K562 (cell line): ENCODE results near the gene AQP4. TPM values are rescaled to one million over a fixed set of nuclear protein-coding genes. Genes with fewer than 3 reads are reported as not detected.

Source experiments
- ELF4 ChIP-seq: fragments of 450-650 bp; formaldehyde crosslinking; IDR thresholded peaks from 2 replicates; pipeline ENCODE4 v1.4.0; 2022; ENCODE audit warnings: missing genetic modification characterization
- GATA2 ChIP-seq: sonication (generic); formaldehyde crosslinking; IDR thresholded peaks from 2 replicates; pipeline ENCODE4 v1.4.0; 2020; ENCODE audit warnings: mild to moderate bottlenecking, missing genetic modification reagents
- PHF8 ChIP-seq: fragments of 200-600 bp; sonication (generic); IDR thresholded peaks from 2 replicates; pipeline ENCODE4 v1.6.1; 2012; ENCODE audit warnings: mixed run types, mild to moderate bottlenecking, inconsistent platforms, low read length, moderate library complexity, borderline replicate concordance
- RAD51 ChIP-seq: fragments of 450-650 bp; IDR thresholded peaks from 2 replicates; pipeline ENCODE4 v1.7.1; 2016; ENCODE audit warnings: low read depth, mild to moderate bottlenecking, borderline replicate concordance
- TCF7L2 ChIP-seq: fragments of 150-350 bp; IDR thresholded peaks from 2 replicates; pipeline ENCODE4 v1.6.1; 2016; ENCODE audit warnings: low read depth, mild to moderate bottlenecking, low read length, moderate library complexity
- TSHZ1 ChIP-seq: fragments of 250-450 bp; sonication (Bioruptor Pico); IDR thresholded peaks from 2 replicates; pipeline ENCODE4 v1.4.0; 2020; ENCODE audit warnings: mild to moderate bottlenecking, moderate library complexity
- ZNF282 ChIP-seq: sonication (generic); formaldehyde crosslinking; IDR thresholded peaks from 2 replicates; pipeline ENCODE4 v1.8.1; 2023; ENCODE audit warnings: missing genetic modification reagents
- ZNF398 ChIP-seq: fragments of 250-450 bp; sonication (Bioruptor Pico); IDR thresholded peaks from 2 replicates; pipeline ENCODE4 v1.8.0; 2021; ENCODE audit warnings: moderate library complexity, mild to moderate bottlenecking, inconsistent platforms
- polyA plus RNA-seq, 8 experiments: library from polyadenylated mRNA; depleted of rRNA in 4 of 8; stranded (reverse) in 5 of 8; unstranded in 3 of 8; fragments of >200 nt; fragmentation: Nextera tagmentation in 2 of 8; fragmentation: Illumina TruSeq in 1 of 8; extraction: Ambion mirVana in 2 of 8; extraction: Trizol in 1 of 8; gene quantifications; 2 replicates each; pipeline versions ENCODE4 v1.2.1 to v1.2.3, GENCODE V29; 2011 to 2014; ENCODE audit warnings: inconsistent platforms in 1 of 8, missing spikeins in 1 of 8
- total RNA-seq, 7 experiments: library from RNA; depleted of rRNA in 6 of 7; stranded (reverse); fragments of >200 nt in 6 of 7; fragmentation: Illumina TruSeq in 2 of 7; extraction: Trizol in 2 of 7; gene quantifications; 2 replicates each; pipeline versions ENCODE4 v1.2.1 to v1.2.3, GENCODE V29; 2011 to 2021; ENCODE audit warnings: low replicate concordance in 1 of 7
- TF ChIP-seq, protein P1 (sequence below): fragments of 250-450 bp; sonication (Bioruptor Pico); IDR thresholded peaks from 2 replicates; pipeline ENCODE4 v1.8.0; 2021; ENCODE audit warnings: mild to moderate bottlenecking, moderate library complexity
- TF ChIP-seq, protein P2 (sequence below), 2 experiments: IDR thresholded peaks in 1 of 2; conservative IDR thresholded peaks in 1 of 2; 2 replicates each; pipeline ENCODE4 v1.6.1; 2016; ENCODE audit warnings: low read depth in 2 of 2, mild to moderate bottlenecking in 1 of 2, missing compliant biosample characterization in 1 of 2, missing genetic modification characterization in 1 of 2, moderate library complexity in 1 of 2

The AQP4 gene
- total and polyA plus RNA-seq, 9 of the 15 experiments (the other 6 are each of a cell fraction or from before 2014, with no cell fraction given) = 0.31 TPM; not detected in 8

GRCh38 chr18:26909599-26910290, 44.2 kb upstream of the AQP4 start (continued):
- TF ChIP-seq TSHZ1 (no peak), ZNF282 (no peak), PHF8 (no peak), GATA2 (CRISPR knock-in tag) (no peak), ELF4 (CRISPR knock-in tag) (no peak), RAD51 (no peak), TCF7L2 (no peak), ZNF398 (CRISPR knock-in tag) (no peak)
- TF ChIP-seq, protein P1, sequence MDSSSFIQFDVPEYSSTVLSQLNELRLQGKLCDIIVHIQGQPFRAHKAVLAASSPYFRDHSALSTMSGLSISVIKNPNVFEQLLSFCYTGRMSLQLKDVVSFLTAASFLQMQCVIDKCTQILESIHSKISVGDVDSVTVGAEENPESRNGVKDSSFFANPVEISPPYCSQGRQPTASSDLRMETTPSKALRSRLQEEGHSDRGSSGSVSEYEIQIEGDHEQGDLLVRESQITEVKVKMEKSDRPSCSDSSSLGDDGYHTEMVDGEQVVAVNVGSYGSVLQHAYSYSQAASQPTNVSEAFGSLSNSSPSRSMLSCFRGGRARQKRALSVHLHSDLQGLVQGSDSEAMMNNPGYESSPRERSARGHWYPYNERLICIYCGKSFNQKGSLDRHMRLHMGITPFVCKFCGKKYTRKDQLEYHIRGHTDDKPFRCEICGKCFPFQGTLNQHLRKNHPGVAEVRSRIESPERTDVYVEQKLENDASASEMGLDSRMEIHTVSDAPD (CRISPR knock-in tag) = no peak
- TF ChIP-seq, protein P2, sequence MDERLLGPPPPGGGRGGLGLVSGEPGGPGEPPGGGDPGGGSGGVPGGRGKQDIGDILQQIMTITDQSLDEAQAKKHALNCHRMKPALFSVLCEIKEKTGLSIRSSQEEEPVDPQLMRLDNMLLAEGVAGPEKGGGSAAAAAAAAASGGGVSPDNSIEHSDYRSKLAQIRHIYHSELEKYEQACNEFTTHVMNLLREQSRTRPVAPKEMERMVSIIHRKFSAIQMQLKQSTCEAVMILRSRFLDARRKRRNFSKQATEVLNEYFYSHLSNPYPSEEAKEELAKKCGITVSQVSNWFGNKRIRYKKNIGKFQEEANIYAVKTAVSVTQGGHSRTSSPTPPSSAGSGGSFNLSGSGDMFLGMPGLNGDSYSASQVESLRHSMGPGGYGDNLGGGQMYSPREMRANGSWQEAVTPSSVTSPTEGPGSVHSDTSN (CRISPR knock-in tag; IDR thresholded peaks at IDR 0.05; ENCODE audit: low read depth) = no peak
- TF ChIP-seq, protein P2 (tag; conservative IDR thresholded peaks at IDR 0.05; ENCODE audit: low read depth) = no peak
- TF ChIP-seq, all 486 proteins: peak for 0
